HFF-Myc (cell line): ENCODE measurements around the gene MYH16.

Experiments
- DNase-seq: peaks from one replicate; pipeline ENCODE4 v3.0.0-alpha.2; 2011; ENCODE audit warnings: low read depth; ENCODE audit errors: extremely low read depth
- H3K4me3 ChIP-seq: replicated peaks from 2 replicates; pipeline ENCODE4 v1.5.1; 2011; ENCODE audit warnings: low read depth, mild to moderate bottlenecking, control low read depth, low read length
- CTCF ChIP-seq: IDR thresholded peaks from 2 replicates; pipeline ENCODE4 v1.5.1; 2012; ENCODE audit warnings: mild to moderate bottlenecking, low read depth, low read length, control low read depth; ENCODE audit errors: missing control alignments

MYH16 gene

GRCh38 chr7:99258501-99258900, 14.1 kb upstream of the MYH16 start:
- no peak overlapping the region for H3K4me3 ChIP-seq
- no peak for DNase-seq
- TF ChIP-seq CTCF = no peak

- H3K4me3 ChIP-seq = no peak overlapping the region
- TF ChIP-seq CTCF = no peak
- DNase-seq = no peak
Measured at GRCh38 chr7:99260395-99260794, 12.2 kb upstream of the MYH16 start.

GRCh38 chr7:99261646-99262045, 11.0 kb upstream of the MYH16 start:
- DNase-seq = no peak
- no peak for TF ChIP-seq CTCF

GRCh38 chr7:99265848-99266480, 6.7 kb upstream of the MYH16 start:
- no peak for TF ChIP-seq CTCF
- DNase-seq = no peak

More at GRCh38 chr7:99261646-99262045, 11.0 kb upstream of the MYH16 start:
- H3K4me3 ChIP-seq = no peak overlapping the region

GRCh38 chr7:99267481-99267840, 5.2 kb upstream of the MYH16 start:
- no peak overlapping the region for H3K4me3 ChIP-seq
- TF ChIP-seq CTCF = no peak
- peak; percentile 19 for DNase-seq

More at GRCh38 chr7:99265848-99266480, 6.7 kb upstream of the MYH16 start:
- no peak overlapping the region for H3K4me3 ChIP-seq

GRCh38 chr7:99267841-99268576, 4.6 kb upstream of the MYH16 start:
- H3K4me3 ChIP-seq = no peak overlapping the region
- no peak for TF ChIP-seq CTCF
- DNase-seq = no peak
